Measurements from ENCODE around the gene GABRB3. TPM values are rescaled to one million over a fixed set of nuclear protein-coding genes. Genes with fewer than 3 reads are reported as not detected.
"Not testable (repeated sequence)": the region's sequence is repeated elsewhere in the genome, so short reads cannot be mapped to it uniquely, and the experiment has no call there.

GABRB3 gene
- total RNA-seq, 4 donors from 2014 or later: 0.67 to 2.3 (median 1.4) TPM

- H3K27ac ChIP-seq: no peak overlapping the region
- TF ChIP-seq POLR2A (IDR thresholded peaks at IDR 0.05) (no peak), CTCF (IDR thresholded peaks at IDR 0.05) (no peak)
- no peaks in the 10 kb centered on the region for H3K9me3 ChIP-seq
- intact Hi-C loops (cut with DNase I): no loop called here
- no peak overlapping the region for H3K4me3 ChIP-seq
- no peaks in the 10 kb centered on the region for H3K4me1 ChIP-seq
- H3K36me3 ChIP-seq: no peaks in the 10 kb centered on the region
- no peak for DNase-seq
- 80 to 81% methylated on average over 2 of the region's 2 CpGs for WGBS, 2 donors
- H3K27me3 ChIP-seq: no peaks in the 10 kb centered on the region
Observed at GRCh38 chr15:26724381-26725150, 48.3 kb downstream of the GABRB3 start.

GRCh38 chr15:26722621-26723160, 50.2 kb downstream of the GABRB3 start:
- DNase-seq: no peak
- H3K36me3 ChIP-seq: no peaks in the 10 kb centered on the region
- no peak overlapping the region for H3K4me3 ChIP-seq
- no peak overlapping the region for H3K27ac ChIP-seq
- intact Hi-C loops (cut with DNase I): no loop called here
- TF ChIP-seq POLR2A (IDR thresholded peaks at IDR 0.05): no peak
- no peak for TF ChIP-seq CTCF (IDR thresholded peaks at IDR 0.05)
- H3K27me3 ChIP-seq: no peaks in the 10 kb centered on the region
- no peaks in the 10 kb centered on the region for H3K9me3 ChIP-seq
- no peaks in the 10 kb centered on the region for H3K4me1 ChIP-seq
- 15 to 24% methylated on average over 5 of the region's 5 CpGs for WGBS, 2 donors

- no peaks in the 10 kb centered on the region for H3K27me3 ChIP-seq
- TF ChIP-seq CTCF (IDR thresholded peaks at IDR 0.05): no peak
- no peak for TF ChIP-seq POLR2A (IDR thresholded peaks at IDR 0.05)
- H3K9me3 ChIP-seq: no peaks in the 10 kb centered on the region
- 27 to 37% methylated on average over 5 of the region's 5 CpGs for WGBS, 2 donors
- H3K4me1 ChIP-seq: no peaks in the 10 kb centered on the region
- intact Hi-C loops (cut with DNase I): no loop called here
- H3K27ac ChIP-seq: no peak overlapping the region
- no peak overlapping the region for H3K4me3 ChIP-seq
- no peak for DNase-seq
- no peaks in the 10 kb centered on the region for H3K36me3 ChIP-seq
Observed at GRCh38 chr15:26721232-26721967, 51.5 kb downstream of the GABRB3 start.

- no peak for TF ChIP-seq CTCF (IDR thresholded peaks at IDR 0.05)
- no peak for TF ChIP-seq POLR2A (IDR thresholded peaks at IDR 0.05)
- intact Hi-C loops (cut with DNase I): no loop called here
- Histone ChIP-seq H3K27me3 (no peaks in the 10 kb centered on the region), H3K4me3 (no peak overlapping the region), H3K4me1 (no peaks in the 10 kb centered on the region), H3K36me3 (no peaks in the 10 kb centered on the region), H3K27ac (no peak overlapping the region), H3K9me3 (no peaks in the 10 kb centered on the region)
- 28 to 37% methylated on average over 5 of the region's 5 CpGs for WGBS, 2 donors
- DNase-seq: no peak
Observed at GRCh38 chr15:26720546-26720945, 52.3 kb downstream of the GABRB3 start.

DNA sequence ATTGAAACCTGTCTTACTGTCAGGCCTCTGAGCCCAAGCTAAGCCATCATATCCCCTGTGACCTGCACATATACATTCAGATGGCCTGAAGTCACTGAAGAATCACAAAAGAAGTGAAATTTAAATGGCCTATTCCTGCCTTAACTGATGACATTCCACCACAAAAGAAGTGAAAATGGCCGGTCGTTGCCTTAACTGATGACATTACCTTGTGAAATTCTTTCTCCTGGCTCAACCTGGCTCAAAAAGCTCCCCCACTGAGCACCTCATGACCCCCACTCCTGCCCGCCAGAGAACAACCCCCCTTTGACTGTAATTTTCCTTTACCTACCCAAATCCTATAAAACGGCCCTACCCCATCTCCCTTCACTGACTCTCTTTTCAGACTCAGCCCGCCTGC, 53.0 kb downstream of the GABRB3 start:
- DNase-seq; H3K36me3 ChIP-seq; intact Hi-C loops (cut with DNase I); H3K4me3 ChIP-seq; H3K27ac ChIP-seq; H3K4me1 ChIP-seq; H3K9me3 ChIP-seq; H3K27me3 ChIP-seq: not testable (repeated sequence)
- WGBS, 2 donors: 34 to 45% methylated on average over 4 of the region's 5 CpGs
